Measurements from ENCODE around the gene DNAH11. TPM values are rescaled to one million over a fixed set of nuclear protein-coding genes. Genes with fewer than 3 reads are reported as not detected.

The DNAH11 gene
- total RNA-seq, 6 experiments from 2014 or later: 0.17 to 5.5 (median 1.2) TPM

GRCh38 chr7:21504021-21504420 is 38.8 kb upstream of the DNAH11 start:
- intact Hi-C loops (cut with DNase I): loop anchor here in 1 of 2 donors (10.0 kb wide), 1 partner anchor 239 kb away; no protein-coding TSS in a partner anchor
- no peaks in the 10 kb centered on the region for H3K27me3 ChIP-seq
- 93% methylated on average over 1 of the region's 2 CpGs for WGBS (ENCODE audit: insufficient coverage, low coverage, low lambda C conversion rate, missing lambda C conversion rate)

GRCh38 chr7:21507627-21508343 is 35.1 kb upstream of the DNAH11 start:
- DNase-seq (peak in 2 of 3 donors; percentile 26 to 58), ATAC-seq (peak; percentile 76 to 85 (median 80))
- 42% methylated on average over 3 of the region's 8 CpGs for WGBS (ENCODE audit: insufficient coverage, low coverage, low lambda C conversion rate, missing lambda C conversion rate)
- no peaks in the 10 kb centered on the region for H3K27me3 ChIP-seq
- no peak overlapping the region for H3K27ac ChIP-seq
- intact Hi-C loops (cut with DNase I): loop anchor here (5.0 to 10.0 kb wide), 2 partner anchors 243 to 255 kb away; no protein-coding TSS in a partner anchor
- no peak for TF ChIP-seq POLR2A (IDR thresholded peaks at IDR 0.05)
- TF ChIP-seq CTCF (IDR thresholded peaks at IDR 0.05): peak; percentile 73 to 83 (median 79)
- H3K36me3 ChIP-seq: no peaks in the 10 kb centered on the region
- no peak overlapping the region for H3K4me3 ChIP-seq
- no peaks in the 10 kb centered on the region for H3K9me3 ChIP-seq
- H3K4me1 ChIP-seq: peaks cover 0 to 12% (median 3%) of the 10 kb centered on the region in 4 donors

More at GRCh38 chr7:21504021-21504420, 38.8 kb upstream of the DNAH11 start:
- Histone ChIP-seq H3K36me3 (no peaks in the 10 kb centered on the region), H3K9me3 (no peaks in the 10 kb centered on the region), H3K4me1 (peaks cover 0 to 7% (median 0%) of the 10 kb centered on the region in 4 donors), H3K27ac (no peak overlapping the region), H3K4me3 (no peak overlapping the region)
- ATAC-seq (no peak), DNase-seq (no peak)
- TF ChIP-seq CTCF (IDR thresholded peaks at IDR 0.05): no peak
- TF ChIP-seq POLR2A (IDR thresholded peaks at IDR 0.05): no peak

- Histone ChIP-seq H3K9me3 (no peaks in the 10 kb centered on the region), H3K4me1 (peaks cover 0 to 12% (median 3%) of the 10 kb centered on the region in 4 donors), H3K27ac (no peak overlapping the region), H3K27me3 (no peaks in the 10 kb centered on the region), H3K4me3 (no peak overlapping the region), H3K36me3 (no peaks in the 10 kb centered on the region)
- TF ChIP-seq CTCF (IDR thresholded peaks at IDR 0.05) (no peak), POLR2A (IDR thresholded peaks at IDR 0.05) (no peak)
- peak; percentile 95 to 96 (median 96) for ATAC-seq
- peak; percentile 47 to 84 (median 68) for DNase-seq
- intact Hi-C loops (cut with DNase I): loop anchor here (5.0 to 10.0 kb wide), 2 partner anchors 244 to 256 kb away; no protein-coding TSS in a partner anchor
- 26% methylated on average over 2 of the region's 3 CpGs for WGBS (ENCODE audit: insufficient coverage, low coverage, low lambda C conversion rate, missing lambda C conversion rate)
Observed at GRCh38 chr7:21508538-21508937, 34.3 kb upstream of the DNAH11 start.

- intact Hi-C loops (cut with DNase I): no loop called here
- TF ChIP-seq POLR2A (IDR thresholded peaks at IDR 0.05): no peak
- TF ChIP-seq CTCF (IDR thresholded peaks at IDR 0.05): no peak
- H3K4me1 ChIP-seq: peaks cover 0 to 6% (median 3%) of the 10 kb centered on the region in 4 donors
- no peaks in the 10 kb centered on the region for H3K36me3 ChIP-seq
- ATAC-seq: no peak
- no peaks in the 10 kb centered on the region for H3K9me3 ChIP-seq
- no peaks in the 10 kb centered on the region for H3K27me3 ChIP-seq
- H3K4me3 ChIP-seq: no peak overlapping the region
- no peak overlapping the region for H3K27ac ChIP-seq
- no peak for DNase-seq
Observed at GRCh38 chr7:21514062-21514461, 28.8 kb upstream of the DNAH11 start.
